ENCODE results near the gene FAAP100.

FAAP100 gene

GRCh38 chr17:81578561-81579225, 26.5 kb upstream of the FAAP100 start:
- Histone ChIP-seq H3K9me3 (replicated peaks in 1 of 11) (no peaks in the 10 kb centered on the region), H3K4me3 (no peak overlapping the region), H3K27ac (no peak overlapping the region), H3K27me3 (no peaks in the 10 kb centered on the region), H3K9ac (no peak overlapping the region), H3K36me3 (peaks cover 95 to 100% (median 99%) of the 10 kb centered on the region in 11 experiments), H3K4me1 (no peaks in the 10 kb centered on the region; a peak in 1 of 20 replicates), H4K20me1 (peaks cover 34 to 100% (median 91%) of the 10 kb centered on the region in 11 experiments; a peak in 20 of 22 replicates), H3K4me2 (no peak overlapping the region)
- TF ChIP-seq Cebpa-rat (IDR thresholded peaks at IDR 0.05) = no peak

GRCh38 chr17:81578038-81578441, 25.9 kb upstream of the FAAP100 start:
- Histone ChIP-seq H3K9me3 (replicated peaks in 1 of 11) (no peaks in the 10 kb centered on the region), H3K36me3 (peaks cover 95 to 100% (median 99%) of the 10 kb centered on the region in 11 experiments), H3K9ac (peak overlapping the region in 1 of 11 experiments; percentile 8; a peak in 1 of 22 replicates), H3K27ac (no peak overlapping the region), H3K4me3 (no peak overlapping the region), H3K4me2 (no peak overlapping the region), H4K20me1 (peaks cover 34 to 100% (median 95%) of the 10 kb centered on the region in 11 experiments; a peak in 20 of 22 replicates), H3K4me1 (no peaks in the 10 kb centered on the region; a peak in 1 of 20 replicates), H3K27me3 (no peaks in the 10 kb centered on the region)
- TF ChIP-seq Cebpa-rat (IDR thresholded peaks at IDR 0.05) = no peak

GRCh38 chr17:81577278-81578000, 25.3 kb upstream of the FAAP100 start:
- TF ChIP-seq Cebpa-rat (IDR thresholded peaks at IDR 0.05) = no peak
- Histone ChIP-seq H3K4me1 (no peaks in the 10 kb centered on the region; a peak in 1 of 20 replicates), H3K4me3 (no peak overlapping the region), H3K9ac (peak overlapping the region in 1 of 11 experiments; percentile 8; a peak in 1 of 22 replicates), H3K9me3 (replicated peaks in 1 of 11) (no peaks in the 10 kb centered on the region), H4K20me1 (peaks cover 34 to 100% (median 91%) of the 10 kb centered on the region in 11 experiments; a peak in 20 of 22 replicates), H3K27ac (no peak overlapping the region), H3K36me3 (peaks cover 95 to 100% (median 99%) of the 10 kb centered on the region in 11 experiments), H3K4me2 (no peak overlapping the region), H3K27me3 (no peaks in the 10 kb centered on the region)

- H3K27ac ChIP-seq = no peak overlapping the region
- H3K4me3 ChIP-seq = no peak overlapping the region
- TF ChIP-seq Cebpa-rat (IDR thresholded peaks at IDR 0.05) = no peak
- H3K9ac ChIP-seq = no peak overlapping the region
- peaks cover 34 to 100% (median 87%) of the 10 kb centered on the region in 11 experiments; a peak in 20 of 22 replicates for H4K20me1 ChIP-seq
- no peaks in the 10 kb centered on the region for H3K27me3 ChIP-seq
- H3K4me2 ChIP-seq = no peak overlapping the region
- peaks cover 95 to 100% (median 99%) of the 10 kb centered on the region in 11 experiments for H3K36me3 ChIP-seq
- H3K9me3 ChIP-seq (replicated peaks in 1 of 11) = no peaks in the 10 kb centered on the region
- no peaks in the 10 kb centered on the region; a peak in 2 of 20 replicates for H3K4me1 ChIP-seq
Measured at GRCh38 chr17:81576621-81577277, 24.6 kb upstream of the FAAP100 start.

- H3K36me3 ChIP-seq = peaks cover 96 to 100% (median 99%) of the 10 kb centered on the region in 11 experiments
Measured at GRCh38 chr17:81575836-81576235, 23.7 kb upstream of the FAAP100 start.

GRCh38 chr17:81574643-81574956, 22.4 kb upstream of the FAAP100 start:
- no peak for TF ChIP-seq Cebpa-rat (IDR thresholded peaks at IDR 0.05)
- Histone ChIP-seq H3K4me3 (no peak overlapping the region), H3K4me1 (no peaks in the 10 kb centered on the region; a peak in 2 of 20 replicates), H3K36me3 (peaks cover 97 to 100% (median 99%) of the 10 kb centered on the region in 11 experiments), H3K4me2 (no peak overlapping the region), H3K9ac (no peak overlapping the region), H3K27me3 (no peaks in the 10 kb centered on the region), H3K9me3 (replicated peaks in 1 of 11) (no peaks in the 10 kb centered on the region), H3K27ac (no peak overlapping the region), H4K20me1 (peaks cover 28 to 100% (median 86%) of the 10 kb centered on the region in 11 experiments; a peak in 20 of 22 replicates)

More at GRCh38 chr17:81575836-81576235, 23.7 kb upstream of the FAAP100 start:
- TF ChIP-seq Cebpa-rat (IDR thresholded peaks at IDR 0.05) = no peak
- no peaks in the 10 kb centered on the region for H3K9me3 ChIP-seq (replicated peaks in 1 of 11)
- no peak overlapping the region for H3K4me3 ChIP-seq
- H4K20me1 ChIP-seq = peaks cover 41 to 100% (median 87%) of the 10 kb centered on the region in 11 experiments; a peak in 21 of 22 replicates
- H3K9ac ChIP-seq = no peak overlapping the region
- H3K27ac ChIP-seq = no peak overlapping the region
- H3K27me3 ChIP-seq = no peaks in the 10 kb centered on the region
- H3K4me1 ChIP-seq = no peaks in the 10 kb centered on the region; a peak in 2 of 20 replicates
- no peak overlapping the region for H3K4me2 ChIP-seq

GRCh38 chr17:81573794-81574642, 21.9 kb upstream of the FAAP100 start:
- Histone ChIP-seq H3K9ac (no peak overlapping the region), H3K4me1 (no peaks in the 10 kb centered on the region; a peak in 2 of 20 replicates), H3K27me3 (no peaks in the 10 kb centered on the region), H3K27ac (no peak overlapping the region), H3K9me3 (replicated peaks in 1 of 11) (no peaks in the 10 kb centered on the region), H4K20me1 (peaks cover 24 to 100% (median 86%) of the 10 kb centered on the region in 11 experiments; a peak in 20 of 22 replicates), H3K36me3 (peaks cover 97 to 100% (median 99%) of the 10 kb centered on the region in 11 experiments), H3K4me3 (no peak overlapping the region), H3K4me2 (no peak overlapping the region)
- TF ChIP-seq Cebpa-rat (IDR thresholded peaks at IDR 0.05) = no peak

- peaks cover 97 to 100% (median 99%) of the 10 kb centered on the region in 11 experiments for H3K36me3 ChIP-seq
- no peak overlapping the region for H3K4me3 ChIP-seq
- H3K27me3 ChIP-seq = no peaks in the 10 kb centered on the region
- H3K9ac ChIP-seq = no peak overlapping the region
- H3K27ac ChIP-seq = no peak overlapping the region
- peaks cover 19 to 100% (median 86%) of the 10 kb centered on the region in 11 experiments; a peak in 20 of 22 replicates for H4K20me1 ChIP-seq
- peaks cover 3 to 11% (median 9%) of the 10 kb centered on the region in 10 experiments for H3K4me1 ChIP-seq
- H3K4me2 ChIP-seq = no peak overlapping the region
- TF ChIP-seq Cebpa-rat (IDR thresholded peaks at IDR 0.05) = no peak
- no peaks in the 10 kb centered on the region for H3K9me3 ChIP-seq (replicated peaks in 1 of 11)
Measured at GRCh38 chr17:81572563-81573168, 20.5 kb upstream of the FAAP100 start.
